ENCODE measurements around the gene PIGL.
A peak's percentile ranks its signal among the peaks of the same experiment; 100 is the strongest.

PIGL gene

DNA sequence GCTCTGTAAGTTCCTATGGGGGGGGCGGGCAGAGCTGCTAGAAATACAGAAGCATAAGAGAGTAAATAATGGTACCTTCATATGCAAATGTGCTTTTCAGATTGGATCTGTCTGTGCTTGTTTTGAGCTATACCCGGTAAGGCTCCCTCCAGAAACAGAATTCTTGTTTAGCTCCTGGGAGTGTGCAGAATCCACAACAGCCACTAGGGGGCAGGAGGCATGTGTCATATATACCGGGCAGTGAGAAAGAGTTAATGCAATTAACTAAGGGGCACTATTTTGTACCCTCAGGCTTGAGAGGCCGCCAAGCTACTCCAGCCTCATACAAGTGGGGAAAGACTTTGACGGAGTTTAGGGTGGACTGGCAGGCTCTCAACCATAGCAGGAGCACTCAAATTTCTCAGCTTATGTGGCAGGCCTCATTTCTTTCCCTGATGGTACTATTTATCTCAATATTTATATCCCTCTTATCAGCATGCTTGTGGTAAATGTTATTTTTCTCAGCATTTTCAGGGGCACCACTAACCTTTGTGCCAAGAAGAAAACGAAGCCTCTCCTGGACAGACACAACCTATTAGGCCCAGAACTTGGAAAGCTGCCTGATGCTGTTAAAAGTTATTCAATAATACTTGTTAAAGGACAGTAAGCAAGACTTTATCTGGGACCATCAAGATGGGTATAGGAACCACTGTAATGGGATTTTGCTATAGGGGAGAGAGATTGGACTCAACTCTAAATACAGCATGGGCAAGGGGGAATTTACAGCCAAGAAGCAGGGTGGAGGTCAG, 146.9 kb downstream of the PIGL start:
- DNase-seq, result peak; percentile 8

DNA sequence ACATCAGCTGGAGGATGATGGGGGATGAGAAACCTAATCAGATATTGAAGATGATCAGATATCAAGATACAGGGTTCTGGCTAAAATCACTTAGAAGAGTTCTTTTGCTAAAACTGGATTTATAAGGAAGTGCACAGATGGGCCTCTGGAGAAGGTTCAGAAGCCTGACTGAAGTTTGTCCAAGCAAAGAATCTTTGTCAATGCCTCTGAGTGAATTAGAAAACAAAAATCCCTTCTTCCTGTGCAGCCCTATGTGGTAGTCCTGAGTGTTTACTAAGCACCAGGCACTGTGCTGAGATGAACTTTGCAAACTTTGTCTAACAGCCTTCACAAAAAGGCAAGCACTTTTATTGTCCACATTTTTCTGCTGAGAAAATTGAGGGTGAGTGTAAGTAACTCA, 147.6 kb downstream of the PIGL start:
- no peak for DNase-seq

DNA sequence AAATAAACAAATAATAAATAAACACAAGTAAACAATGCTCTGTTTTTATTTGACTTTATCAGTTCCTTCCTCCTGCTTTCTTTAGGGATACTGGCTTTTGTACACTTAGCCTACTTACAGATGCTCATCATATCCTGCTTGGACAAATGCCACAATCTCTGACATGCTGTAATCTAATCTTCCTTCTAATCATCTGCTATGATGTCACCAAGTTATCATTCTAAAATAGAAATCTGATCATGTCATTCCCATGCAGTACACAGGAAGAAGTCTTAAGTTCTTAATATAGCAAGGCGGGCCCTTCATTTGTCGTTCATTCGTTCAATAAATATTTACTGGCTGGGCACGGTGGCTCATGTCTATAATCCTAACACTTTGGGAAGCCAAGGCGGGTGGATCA, 154.7 kb downstream of the PIGL start:
- no peak for DNase-seq

DNA sequence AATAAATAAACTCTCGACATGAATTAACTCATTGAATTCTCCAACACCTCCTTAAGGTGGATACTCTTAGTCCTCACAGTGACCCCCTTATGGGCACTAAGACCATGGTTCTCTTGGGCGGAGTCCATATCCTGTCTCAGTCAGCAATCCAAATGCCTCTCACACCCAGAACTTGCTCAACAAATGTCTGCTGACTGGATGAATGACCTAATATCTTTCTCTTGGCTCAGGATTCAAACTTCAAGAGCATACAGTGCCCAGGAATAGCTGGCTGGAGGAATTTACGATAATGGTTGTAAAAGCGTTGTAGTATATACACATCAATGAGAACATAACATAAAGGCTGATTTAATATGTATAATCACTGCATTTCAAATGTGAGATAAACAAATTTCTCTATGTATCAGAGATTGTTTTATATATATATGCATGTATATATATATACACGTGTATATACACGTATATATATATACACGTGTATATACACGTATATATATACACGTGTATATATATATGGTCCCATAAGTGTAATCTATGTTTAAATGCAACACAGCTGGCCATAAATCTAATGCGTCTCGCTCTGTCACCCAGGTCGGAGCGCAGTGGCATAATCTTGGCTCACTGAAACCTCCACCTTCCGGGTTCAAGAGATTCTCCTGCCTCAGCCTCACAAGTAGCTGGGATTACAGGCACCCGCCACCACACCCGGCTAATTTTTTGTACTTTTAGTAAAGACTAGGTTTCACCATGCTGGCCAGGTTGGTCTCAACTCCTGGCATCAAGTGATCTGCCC, 157.3 kb downstream of the PIGL start:
- DNase-seq, result no peak
